Smooth muscle cell (in vitro differentiated cells): ENCODE measurements around the gene SDK1. TPM values are rescaled to one million over a fixed set of nuclear protein-coding genes. Genes with fewer than 3 reads are reported as not detected.

Experiments used
- DNase-seq: peaks from one replicate; lab custom pipeline; 2025; ENCODE audit not compliant: unreplicated experiment; lab: John Stamatoyannopoulos, UW
- H2AFZ ChIP-seq: fragments of 200-600 bp; sonication (generic); 2 replicates; pipeline ENCODE4 v1.6.0; 2016; ENCODE audit warnings: antibody characterized with exemption, low read depth, mild to moderate bottlenecking
- H3F3A ChIP-seq: fragments of 200-600 bp; sonication (generic); 2 replicates; pipeline ENCODE4 v1.6.0; 2017; ENCODE audit warnings: antibody characterized with exemption, low read depth
- H3K27ac ChIP-seq: fragments of 200-600 bp; sonication (generic); 2 replicates; pipeline ENCODE4 v1.5.1; 2016; ENCODE audit warnings: low read depth, mild to moderate bottlenecking
- H3K27me3 ChIP-seq: fragments of 200-600 bp; sonication (generic); 2 replicates; pipeline ENCODE4 v1.6.1; 2016; ENCODE audit warnings: low read depth, mild to moderate bottlenecking
- H3K36me3 ChIP-seq: fragments of 200-600 bp; sonication (generic); 2 replicates; pipeline ENCODE4 v1.5.1; 2016; ENCODE audit warnings: low read depth
- H3K4me1 ChIP-seq: fragments of 200-600 bp; sonication (generic); 2 replicates; pipeline ENCODE4 v1.5.1; 2016; ENCODE audit warnings: low read depth
- H3K4me2 ChIP-seq: fragments of 200-600 bp; sonication (generic); 2 replicates; pipeline ENCODE4 v1.6.0; 2016; ENCODE audit warnings: mild to moderate bottlenecking
- H3K4me3 ChIP-seq: fragments of 200-600 bp; sonication (generic); 2 replicates; pipeline ENCODE4 v1.5.1; 2016; ENCODE audit warnings: mild to moderate bottlenecking
- H3K79me2 ChIP-seq: fragments of 200-600 bp; sonication (generic); 2 replicates; pipeline ENCODE4 v1.6.0; 2016; ENCODE audit warnings: low read depth, mild to moderate bottlenecking
- H3K9ac ChIP-seq: fragments of 200-600 bp; sonication (generic); 2 replicates; pipeline ENCODE4 v1.6.0; 2016; ENCODE audit warnings: low read depth
- H3K9me3 ChIP-seq: fragments of 200-600 bp; sonication (generic); replicated peaks from 2 replicates; pipeline ENCODE4 v1.5.1; 2016; ENCODE audit warnings: low read depth
- H4K20me1 ChIP-seq: fragments of 200-600 bp; sonication (generic); 2 replicates; pipeline ENCODE4 v1.6.0; 2016; ENCODE audit warnings: low read depth
- WGBS: methylation state at CpG from one replicate; pipeline ENCODE4 v1.1.7; 2016; ENCODE audit warnings: low lambda C conversion rate; 5-methylcytosine and 5-hydroxymethylcytosine counted together
- polyA plus RNA-seq: library from polyadenylated mRNA; unstranded; fragments of >200 nt; fragmentation: Nextera tagmentation; extraction: Ambion mirVana; gene quantifications from 2 replicates; pipeline ENCODE4 v1.2.1, GENCODE V29; 2016
- total RNA-seq: library from RNA; depleted of rRNA; stranded (reverse); fragments of >200 nt; gene quantifications from 2 replicates; pipeline ENCODE4 v1.2.3, GENCODE V29; 2014
- TF ChIP-seq, protein P1 (sequence below): fragments of 200-600 bp; sonication (generic); IDR thresholded peaks from 2 replicates; pipeline ENCODE4 v1.5.1; 2017; ENCODE audit warnings: borderline replicate concordance, mild to moderate bottlenecking, antibody characterized with exemption; ENCODE audit not compliant: insufficient read depth, poor library complexity, severe bottlenecking

SDK1 gene
- total and polyA plus RNA-seq, 2 experiments from 2014 or later, result 1.1 to 2.5 TPM

DNA sequence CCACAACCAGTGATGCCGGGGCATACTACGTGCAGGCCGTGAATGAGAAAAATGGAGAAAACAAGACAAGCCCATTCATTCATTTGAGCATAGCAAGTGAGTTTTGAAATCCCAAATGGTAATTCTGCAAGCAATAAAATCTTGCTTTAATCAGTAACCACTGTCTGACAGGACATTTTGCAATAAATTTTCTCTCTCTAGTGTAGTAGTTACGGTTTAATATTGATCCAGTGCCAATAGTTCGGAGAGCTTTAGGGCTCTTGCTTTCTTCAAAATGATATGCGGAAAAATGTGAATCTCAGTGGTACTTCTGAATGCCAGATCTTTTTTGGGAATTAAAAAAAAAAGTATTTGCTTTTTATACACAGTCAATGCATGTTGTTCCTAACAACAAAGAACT, 520.4 kb downstream of the SDK1 start:
- Histone ChIP-seq H3K9ac (no peak overlapping the region), H3K4me3 (no peak overlapping the region), H3K4me1 (no peaks in the 10 kb centered on the region), H3K27ac (no peak overlapping the region), H3K36me3 (no peaks in the 10 kb centered on the region), H3K9me3 (no peaks in the 10 kb centered on the region), H3K4me2 (no peak overlapping the region), H3K79me2 (no peaks in the 10 kb centered on the region), H2AFZ (no peak overlapping the region), H4K20me1 (no peaks in the 10 kb centered on the region), H3K27me3 (no peaks in the 10 kb centered on the region), H3F3A (no peaks in the 10 kb centered on the region)
- WGBS, result 93% methylated on average over 6 of the region's 6 CpGs
- DNase-seq, result no peak
- TF ChIP-seq, protein P1, sequence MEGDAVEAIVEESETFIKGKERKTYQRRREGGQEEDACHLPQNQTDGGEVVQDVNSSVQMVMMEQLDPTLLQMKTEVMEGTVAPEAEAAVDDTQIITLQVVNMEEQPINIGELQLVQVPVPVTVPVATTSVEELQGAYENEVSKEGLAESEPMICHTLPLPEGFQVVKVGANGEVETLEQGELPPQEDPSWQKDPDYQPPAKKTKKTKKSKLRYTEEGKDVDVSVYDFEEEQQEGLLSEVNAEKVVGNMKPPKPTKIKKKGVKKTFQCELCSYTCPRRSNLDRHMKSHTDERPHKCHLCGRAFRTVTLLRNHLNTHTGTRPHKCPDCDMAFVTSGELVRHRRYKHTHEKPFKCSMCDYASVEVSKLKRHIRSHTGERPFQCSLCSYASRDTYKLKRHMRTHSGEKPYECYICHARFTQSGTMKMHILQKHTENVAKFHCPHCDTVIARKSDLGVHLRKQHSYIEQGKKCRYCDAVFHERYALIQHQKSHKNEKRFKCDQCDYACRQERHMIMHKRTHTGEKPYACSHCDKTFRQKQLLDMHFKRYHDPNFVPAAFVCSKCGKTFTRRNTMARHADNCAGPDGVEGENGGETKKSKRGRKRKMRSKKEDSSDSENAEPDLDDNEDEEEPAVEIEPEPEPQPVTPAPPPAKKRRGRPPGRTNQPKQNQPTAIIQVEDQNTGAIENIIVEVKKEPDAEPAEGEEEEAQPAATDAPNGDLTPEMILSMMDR, result no peak

DNA sequence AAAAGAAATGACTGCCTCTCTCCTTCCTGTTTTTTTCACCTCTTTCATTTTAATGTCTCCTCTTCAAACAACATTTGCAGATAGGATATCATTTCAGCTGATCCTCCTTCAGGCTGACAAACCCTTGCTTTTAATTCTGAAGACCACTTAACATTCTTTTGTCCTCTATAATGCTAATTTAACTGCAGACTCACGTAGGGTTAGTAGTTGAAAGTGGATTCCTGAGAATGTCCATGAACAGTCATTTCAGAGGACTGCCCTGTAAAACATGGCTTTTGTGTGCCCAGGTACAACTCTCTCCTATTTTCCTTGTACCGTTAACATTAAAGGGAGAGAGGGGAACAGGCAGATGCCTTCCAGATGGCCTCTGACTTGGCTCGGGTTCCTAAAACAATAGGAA, 524.4 kb downstream of the SDK1 start:
- no peaks in the 10 kb centered on the region for H3F3A ChIP-seq
- no peak overlapping the region for H3K4me3 ChIP-seq
- H3K4me2 ChIP-seq, result no peak overlapping the region
- DNase-seq, result no peak
- H3K4me1 ChIP-seq, result no peaks in the 10 kb centered on the region
- no peak overlapping the region for H3K27ac ChIP-seq
- no peaks in the 10 kb centered on the region for H3K79me2 ChIP-seq
- H3K36me3 ChIP-seq, result no peaks in the 10 kb centered on the region
- WGBS, result 61% methylated on average over 3 of the region's 3 CpGs
- H2AFZ ChIP-seq, result no peak overlapping the region
- H3K27me3 ChIP-seq, result no peaks in the 10 kb centered on the region
- no peaks in the 10 kb centered on the region for H4K20me1 ChIP-seq
- no peaks in the 10 kb centered on the region for H3K9me3 ChIP-seq
- no peak overlapping the region for H3K9ac ChIP-seq
- TF ChIP-seq, protein P1, result no peak

DNA sequence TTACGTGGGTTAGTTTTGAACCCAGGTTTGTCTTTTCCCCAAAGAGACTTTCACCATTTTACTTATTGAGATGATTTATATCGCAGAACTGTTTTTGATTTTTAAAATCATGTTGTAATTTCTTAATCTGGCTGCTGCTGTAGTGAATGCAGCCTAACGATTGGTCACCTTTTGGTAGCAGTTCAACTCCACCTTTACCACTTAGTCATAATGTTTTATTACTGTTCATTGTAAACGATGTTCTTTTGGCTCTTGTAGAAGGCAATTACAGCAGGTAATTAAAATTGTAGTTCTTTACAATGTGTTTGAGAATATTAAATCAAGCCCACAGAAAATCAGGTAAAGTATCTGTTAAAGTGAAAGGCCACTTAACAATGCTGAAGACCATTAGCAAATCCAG, 531.1 kb downstream of the SDK1 start:
- no peaks in the 10 kb centered on the region for H3K79me2 ChIP-seq
- DNase-seq, result no peak
- WGBS, result 96% methylated on average over 4 of the region's 4 CpGs

DNA sequence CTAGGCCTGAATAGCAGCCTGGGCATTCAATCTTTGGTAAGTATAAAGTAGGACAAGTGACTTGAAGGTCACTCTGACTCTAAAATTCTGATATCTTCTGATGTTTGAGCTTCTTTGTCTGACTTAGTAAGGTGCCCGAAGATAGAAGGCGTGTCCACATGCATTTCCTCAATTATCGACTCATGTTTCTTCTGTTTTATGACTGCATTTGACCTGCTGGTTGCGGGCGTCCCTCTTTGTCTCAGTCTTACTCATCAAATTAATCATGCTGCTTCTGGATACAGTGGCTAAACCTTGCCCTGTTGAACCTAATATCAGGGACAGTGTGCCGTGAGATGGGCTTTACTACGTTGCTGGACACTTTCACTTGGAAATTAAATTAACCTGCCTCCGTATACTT, 534.1 kb downstream of the SDK1 start:
- Histone ChIP-seq H3K27me3 (no peaks in the 10 kb centered on the region), H2AFZ (no peak overlapping the region), H3K9me3 (no peaks in the 10 kb centered on the region), H3K4me3 (no peak overlapping the region), H4K20me1 (no peaks in the 10 kb centered on the region), H3K4me1 (no peaks in the 10 kb centered on the region), H3K27ac (no peak overlapping the region), H3K4me2 (no peak overlapping the region), H3K9ac (no peak overlapping the region), H3K36me3 (no peaks in the 10 kb centered on the region), H3K79me2 (no peaks in the 10 kb centered on the region), H3F3A (no peaks in the 10 kb centered on the region)
- TF ChIP-seq, protein P1, result no peak
- no peak for DNase-seq
- WGBS, result 90% methylated on average over 8 of the region's 8 CpGs

More for the DNA sequence above, 531.1 kb downstream of the SDK1 start:
- Histone ChIP-seq H3K4me3 (no peak overlapping the region), H4K20me1 (no peaks in the 10 kb centered on the region), H3K36me3 (no peaks in the 10 kb centered on the region), H2AFZ (no peak overlapping the region), H3F3A (no peaks in the 10 kb centered on the region), H3K9me3 (no peaks in the 10 kb centered on the region), H3K9ac (no peak overlapping the region), H3K27ac (no peak overlapping the region), H3K4me1 (no peaks in the 10 kb centered on the region), H3K4me2 (no peak overlapping the region), H3K27me3 (no peaks in the 10 kb centered on the region)
- TF ChIP-seq, protein P1, result no peak
